A172 (cell line): ENCODE data around the gene RSAD2. TPM values are rescaled to one million over a fixed set of nuclear protein-coding genes. Genes with fewer than 3 reads are reported as not detected.
"Not testable (repeated sequence)": the region's sequence is repeated elsewhere in the genome, so short reads cannot be mapped to it uniquely, and the experiment has no call there.

Experiments
- DNase-seq: peaks from one replicate; pipeline ENCODE4 v3.0.0-alpha.2; 2015; ENCODE audit warnings: low spot score
- total RNA-seq: library from RNA; depleted of rRNA; stranded (reverse); fragments of >200 nt; shearing (Covaris generic); gene quantifications from 2 replicates; pipeline ENCODE4 v1.2.3, GENCODE V29; 2014

Gene RSAD2
- total RNA-seq, 1 experiment from 2014 or later = 3.5 TPM

- DNase-seq = no peak
Observed at GRCh38 chr2:6864231-6864754, 13.3 kb upstream of the RSAD2 start.

- DNase-seq = no peak
Observed at GRCh38 chr2:6864923-6865345, 12.6 kb upstream of the RSAD2 start.

DNA sequence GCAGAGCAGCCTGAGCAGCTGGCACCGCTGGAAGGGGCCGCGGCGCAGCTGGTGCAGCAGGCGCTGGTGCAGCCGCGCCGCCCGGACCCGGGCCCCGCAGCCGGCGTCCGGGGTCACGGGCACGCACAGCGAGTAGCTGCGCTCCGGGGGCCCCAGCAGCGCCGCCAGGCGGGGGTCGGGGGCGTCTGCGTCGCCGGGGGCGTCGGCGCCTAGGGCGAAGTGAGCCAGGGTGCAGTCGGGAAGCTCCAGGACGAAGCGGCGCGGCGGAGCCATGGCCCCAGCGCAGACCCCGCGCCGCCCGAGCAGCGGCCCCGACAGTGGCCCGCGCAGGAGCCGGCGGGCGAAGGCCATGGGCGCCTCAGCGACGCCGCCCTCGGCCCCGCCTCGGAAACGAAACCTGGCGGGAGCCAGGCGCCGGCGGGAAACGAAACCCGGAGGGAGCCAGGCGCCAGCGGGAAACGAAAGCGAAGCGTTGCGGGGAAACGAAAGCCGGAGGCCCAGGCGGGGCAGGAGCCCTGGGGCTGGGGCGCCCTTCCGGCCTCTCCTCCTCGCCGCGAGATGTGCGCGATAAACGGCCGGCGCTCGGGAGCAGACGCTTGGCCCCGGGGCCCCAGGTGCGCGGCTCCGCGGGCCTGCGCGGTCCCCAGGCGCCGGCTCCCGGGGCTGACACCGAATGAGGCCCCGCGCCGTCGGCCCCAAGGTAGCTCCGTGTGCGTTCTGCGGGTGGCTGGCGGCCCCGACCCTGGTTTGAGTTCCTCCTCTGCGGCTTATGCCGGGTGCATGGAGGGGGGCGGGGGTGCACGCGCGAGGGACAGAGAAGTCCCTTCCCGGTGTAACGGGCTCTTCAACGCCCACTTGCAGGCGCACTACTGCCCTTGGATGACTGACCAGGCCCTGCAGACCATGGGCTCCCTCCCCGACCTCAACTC lies 12.0 kb upstream of the RSAD2 start, which contains the start of gene CMPK2:
TSS of gene CMPK2 (minus strand) at position 562 of the 929 bp plus-strand sequence. CDS start at position 351, 211 bp downstream.
- peak; percentile 37 for DNase-seq

GRCh38 chr2:6866275-6866671 lies 11.3 kb upstream of the RSAD2 start:
- DNase-seq = peak; percentile 61

GRCh38 chr2:6866982-6867381 lies 10.6 kb upstream of the RSAD2 start:
- no peak for DNase-seq

DNA sequence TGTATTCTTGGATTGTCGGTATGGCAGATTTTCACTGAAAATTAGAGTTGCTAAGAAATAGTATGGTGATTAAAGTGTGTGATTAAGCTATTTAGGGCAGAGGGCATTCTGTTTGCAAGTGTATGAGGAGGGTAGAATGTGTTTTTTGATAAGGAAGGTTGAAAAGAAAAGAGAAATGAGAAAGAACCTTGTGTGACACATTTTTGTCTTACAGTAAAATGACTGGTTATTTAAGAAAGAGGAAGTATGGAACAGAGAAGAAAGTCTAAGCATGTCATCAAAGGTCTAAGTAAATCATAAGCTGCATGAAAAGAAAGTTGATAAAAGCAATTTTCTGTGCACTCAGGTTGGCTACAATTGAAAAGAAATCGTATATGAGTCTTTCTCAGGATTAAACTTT lies 5.2 kb upstream of the RSAD2 start:
- no peak for DNase-seq

- DNase-seq = no peak
Observed at GRCh38 chr2:6874032-6874431, 3.5 kb upstream of the RSAD2 start.

DNA sequence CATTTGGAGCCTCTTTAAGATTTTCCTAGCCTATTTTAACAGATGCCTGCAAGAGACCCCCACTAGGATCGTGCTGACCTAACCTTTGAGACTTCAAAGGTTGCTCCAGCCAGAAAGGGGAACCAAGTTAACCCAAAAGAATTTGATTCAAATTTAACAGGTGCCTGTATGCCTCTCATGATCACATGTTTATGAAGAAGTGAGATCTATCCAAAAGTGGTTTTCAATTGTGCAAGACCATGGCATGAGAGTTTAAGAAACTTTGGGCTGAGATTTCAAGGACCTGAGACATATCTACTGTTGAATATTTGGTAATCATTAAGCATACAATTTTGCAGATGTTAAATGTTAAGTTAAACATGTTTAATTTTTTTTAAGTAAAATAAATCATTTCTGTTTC lies 1.3 kb upstream of the RSAD2 start:
- DNase-seq = no peak

GRCh38 chr2:6878549-6878948 lies 972 bp downstream of the RSAD2 start:
- no peak for DNase-seq

- no peak for DNase-seq
Observed at GRCh38 chr2:6879011-6879410, 1.4 kb downstream of the RSAD2 start.

DNA sequence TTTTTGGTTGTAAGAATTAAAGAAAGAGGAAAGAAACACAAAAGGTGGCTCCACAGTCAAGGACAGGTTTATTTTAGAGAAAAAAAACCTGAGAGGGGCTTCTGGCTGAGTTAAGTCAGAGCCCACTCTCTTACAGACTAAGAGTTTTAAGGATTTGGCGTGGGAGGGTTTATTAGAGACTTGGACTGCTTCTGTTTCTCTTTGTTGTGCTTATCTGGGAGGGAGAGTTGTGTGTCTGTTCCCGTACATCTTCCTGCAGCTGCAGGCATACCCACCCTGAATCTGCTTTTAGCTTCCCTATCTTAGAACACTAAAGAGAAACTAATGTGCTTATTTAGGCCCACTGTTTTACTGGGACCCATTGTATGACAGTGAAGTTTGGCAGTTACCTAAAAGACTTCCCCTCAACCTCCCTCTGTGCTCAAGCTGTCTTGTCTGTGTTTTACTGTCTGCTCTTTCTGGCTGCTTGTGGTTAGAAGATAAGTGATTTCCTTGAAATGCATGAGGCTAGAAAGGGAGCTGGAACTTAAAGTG lies 2.7 kb downstream of the RSAD2 start:
- DNase-seq = no peak

GRCh38 chr2:6881046-6881445 lies 3.5 kb downstream of the RSAD2 start:
- DNase-seq = no peak

GRCh38 chr2:6881516-6881915 lies 3.9 kb downstream of the RSAD2 start:
- DNase-seq = no peak

- DNase-seq = no peak
Observed at GRCh38 chr2:6883448-6884122, 6.0 kb downstream of the RSAD2 start.

GRCh38 chr2:6885551-6885950 lies 8.0 kb downstream of the RSAD2 start:
- no peak for DNase-seq

DNA sequence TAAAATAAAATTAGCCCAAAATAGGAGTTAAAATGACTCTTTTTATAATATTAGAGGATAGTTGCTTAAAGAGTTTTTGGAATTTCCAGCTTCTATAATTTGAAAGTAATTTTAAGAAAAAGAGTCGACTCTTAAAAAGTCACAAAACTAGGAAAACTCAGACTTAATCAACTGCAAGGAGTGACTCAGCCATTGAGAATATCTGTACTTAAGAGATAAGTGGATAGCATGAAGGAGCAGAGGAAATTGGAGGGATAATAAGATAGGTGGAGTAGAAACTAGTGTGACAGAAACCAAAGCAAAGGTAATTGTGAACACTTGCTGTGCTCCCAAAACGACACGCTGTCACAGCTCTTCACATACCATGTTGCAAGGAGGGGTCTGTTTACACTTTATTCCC lies 8.4 kb downstream of the RSAD2 start:
- DNase-seq = no peak

DNA sequence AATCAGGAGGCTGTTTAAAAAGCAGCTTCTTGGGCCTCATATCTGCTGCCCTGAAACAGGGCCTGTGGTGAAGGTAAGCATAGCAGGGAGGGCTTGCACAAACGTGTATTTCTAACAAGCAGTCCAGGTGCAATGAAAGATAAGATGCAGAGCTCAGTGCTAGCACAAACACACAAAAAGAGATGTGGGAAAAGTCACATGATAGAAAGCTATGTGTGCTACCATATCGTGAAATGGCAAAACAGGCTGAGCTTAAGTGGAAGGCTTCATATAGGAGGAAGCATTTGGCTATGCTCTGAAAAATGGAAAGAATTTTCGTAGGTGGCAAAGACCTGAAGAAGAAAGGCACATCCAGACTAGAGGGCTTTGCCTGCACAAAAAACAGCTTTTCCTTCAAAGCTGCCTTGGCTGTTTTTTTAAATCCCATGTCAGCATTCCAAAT lies 10.2 kb downstream of the RSAD2 start:
- DNase-seq = no peak

- DNase-seq = no peak
Observed at GRCh38 chr2:6888724-6889123, 11.1 kb downstream of the RSAD2 start.

DNA sequence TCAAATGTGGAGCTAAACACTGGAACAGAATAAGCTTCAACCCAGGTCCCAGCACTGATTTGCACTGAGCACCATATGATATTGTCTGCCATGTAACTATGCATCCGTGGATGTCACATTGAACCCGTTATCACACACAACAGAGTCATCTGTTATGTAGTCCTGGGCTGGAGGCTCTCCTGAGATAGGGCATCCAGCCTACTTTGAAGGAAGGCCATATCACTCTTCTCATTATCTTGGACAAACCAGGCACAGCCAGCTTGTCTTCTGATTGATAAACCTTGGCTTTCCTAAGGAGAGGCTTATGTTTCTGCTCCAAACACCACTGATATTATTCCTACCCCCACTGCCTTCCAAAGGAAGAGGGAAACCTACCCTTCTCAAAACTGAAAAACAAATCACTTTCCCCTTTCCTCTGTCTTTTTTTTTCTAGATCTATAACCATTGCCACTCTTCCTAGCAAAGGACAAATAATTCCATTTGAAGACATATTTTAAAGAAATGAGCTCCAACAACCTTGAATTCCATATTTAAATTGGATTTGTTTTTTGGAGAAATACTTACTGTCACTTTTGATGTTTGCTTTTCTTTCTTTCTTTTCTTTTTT lies 16.4 kb downstream of the RSAD2 start:
- DNase-seq = no peak

DNA sequence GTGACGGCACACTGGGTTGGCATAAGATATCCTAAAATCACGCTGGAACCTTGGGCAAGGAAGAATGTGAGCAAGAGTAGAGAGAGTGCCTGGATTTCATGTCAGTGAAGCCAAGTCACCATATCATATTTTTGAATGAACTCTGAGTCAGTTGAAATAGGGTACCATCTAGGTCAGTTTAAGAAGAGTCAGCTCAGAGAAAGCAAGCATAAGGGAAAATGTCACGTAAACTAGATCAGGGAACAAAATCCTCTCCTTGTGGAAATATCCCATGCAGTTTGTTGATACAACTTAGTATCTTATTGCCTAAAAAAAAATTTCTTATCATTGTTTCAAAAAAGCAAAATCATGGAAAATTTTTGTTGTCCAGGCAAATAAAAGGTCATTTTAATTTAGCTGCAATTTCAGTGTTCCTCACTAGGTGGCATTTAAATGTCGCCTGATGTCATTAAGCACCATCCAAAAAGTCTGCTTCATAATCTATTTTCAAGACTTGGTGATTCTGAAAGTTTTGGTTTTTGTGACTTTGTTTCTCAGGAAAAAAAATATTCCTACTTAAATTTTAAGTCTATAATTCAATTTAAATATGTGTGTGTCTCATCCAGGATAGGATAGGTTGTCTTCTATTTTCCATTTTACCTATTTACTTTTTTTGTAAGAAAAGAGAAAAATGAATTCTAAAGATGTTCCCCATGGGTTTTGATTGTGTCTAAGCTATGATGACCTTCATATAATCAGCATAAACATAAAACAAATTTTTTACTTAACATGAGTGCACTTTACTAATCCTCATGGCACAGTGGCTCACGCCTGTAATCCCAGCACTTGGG lies 19.6 kb downstream of the RSAD2 start:
- peak; percentile 48 for DNase-seq

DNA sequence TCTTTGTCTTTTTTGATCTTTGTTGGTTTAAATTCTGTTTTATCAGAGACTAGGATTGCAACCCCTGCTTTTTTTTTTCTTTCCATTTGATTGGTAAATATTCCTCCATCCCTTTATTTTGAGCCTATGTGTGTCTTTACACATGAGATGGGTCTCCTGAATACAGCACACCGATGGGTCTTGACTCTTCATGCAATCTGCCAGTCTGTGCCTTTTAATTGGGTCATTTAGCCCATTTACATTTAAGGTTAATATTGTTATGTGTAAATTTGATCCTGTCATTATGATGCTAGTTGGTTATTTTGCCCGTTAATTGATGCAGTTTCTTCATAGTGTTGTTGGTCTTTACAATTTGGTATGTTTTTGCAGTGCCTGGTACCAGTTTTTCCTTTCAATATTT lies 25.0 kb downstream of the RSAD2 start:
- DNase-seq = not testable (repeated sequence)
